Activated CD8-positive, alpha-beta T cell treated with anti-CD3 and anti-CD28 coated beads, Interleukin-2, amount 10 ng/mL, durations not matched to agents 7 days and 5 days (primary cell): ENCODE results near the gene ARHGEF2. TPM values are rescaled to one million over a fixed set of nuclear protein-coding genes. Genes with fewer than 3 reads are reported as not detected.
"Not testable (repeated sequence)": the region's sequence is repeated elsewhere in the genome, so short reads cannot be mapped to it uniquely, and the experiment has no call there.

Source experiments
- ATAC-seq: fragments of 150-1000 bp; cut with Tn5 transposase; one replicate; pipeline ENCODE4 v1.10.0; 2021; ENCODE audit warnings: moderate library complexity
- CTCF ChIA-PET: fragments of 350-600 bp; sonication (Branson Sonifier 250); formaldehyde crosslinking; loops from one replicate; lab custom pipeline; 2021; ENCODE audit warnings: antibody characterized with exemption; lab: Charles Lee
- POLR2A ChIA-PET: fragments of 350-600 bp; sonication (Branson Sonifier 250); formaldehyde crosslinking; loops from one replicate; lab custom pipeline; 2021; ENCODE audit warnings: antibody characterized with exemption; lab: Charles Lee
- DNase-seq: peaks from one replicate; pipeline ENCODE4 v3.0.0-alpha.2; 2020
- H3K27ac Mint-ChIP-seq: one replicate; pipeline ENCODE4 v1.8.0; 2021; ENCODE audit warnings: mild to moderate bottlenecking, mixed read lengths
- H3K27me3 Mint-ChIP-seq: one replicate; pipeline ENCODE4 v1.8.0; 2021; ENCODE audit warnings: low read depth, mixed read lengths
- H3K36me3 Mint-ChIP-seq: one replicate; pipeline ENCODE4 v1.8.0; 2021; ENCODE audit warnings: low read depth, mixed read lengths
- H3K4me1 Mint-ChIP-seq: one replicate; pipeline ENCODE4 v1.8.0; 2021; ENCODE audit warnings: low read depth, mixed read lengths
- H3K4me3 Mint-ChIP-seq: one replicate; pipeline ENCODE4 v1.8.0; 2021; ENCODE audit warnings: mild to moderate bottlenecking, mixed read lengths
- H3K9me3 Mint-ChIP-seq: one replicate; pipeline ENCODE4 v1.8.0; 2022; ENCODE audit warnings: mixed read lengths; ENCODE audit not compliant: insufficient read depth
- total RNA-seq, 2 experiments: library from RNA; stranded (reverse); gene quantifications; one replicate each; pipeline ENCODE4 v1.2.3, GENCODE V29; 2021

The ARHGEF2 gene
- total RNA-seq, 2 experiments from 2014 or later = 142 to 147 TPM

GRCh38 chr1:155932081-155932480 lies 46.3 kb downstream of the ARHGEF2 start:
- CTCF ChIA-PET = interaction anchor here (1.2 to 4.9 kb wide), 8 partner anchors 9 to 134 kb away, joined by 3 to 96 read pairs (median 10); partner anchors contain the start of gene ARHGEF2
- POLR2A ChIA-PET = interaction anchor here (0.9 to 4.2 kb wide), 3 partner anchors 12 to 281 kb away, joined by 3 to 39 read pairs (median 3); partner anchors contain the start of genes PMF1 and SYT11
- ATAC-seq (no peak), DNase-seq (no peak)
- Mint-ChIP-seq H3K9me3 (no peaks in the 10 kb centered on the region), H3K27ac (no peak overlapping the region), H3K36me3 (peaks cover 51% of the 10 kb centered on the region), H3K27me3 (no peaks in the 10 kb centered on the region), H3K4me1 (peaks cover 42% of the 10 kb centered on the region), H3K4me3 (no peak overlapping the region)

GRCh38 chr1:155931332-155932038 lies 46.9 kb downstream of the ARHGEF2 start:
- no peaks in the 10 kb centered on the region for H3K9me3 Mint-ChIP-seq
- DNase-seq (no peak), ATAC-seq (no peak)
- peak overlapping the region; percentile 60 for H3K27ac Mint-ChIP-seq
- CTCF ChIA-PET = interaction anchor here (0.6 to 4.9 kb wide), 8 partner anchors 8 to 135 kb away, joined by 3 to 96 read pairs (median 4); no protein-coding TSS in a partner anchor
- H3K4me1 Mint-ChIP-seq = peaks cover 46% of the 10 kb centered on the region
- H3K36me3 Mint-ChIP-seq = peaks cover 57% of the 10 kb centered on the region
- POLR2A ChIA-PET = interaction anchor here (4.2 kb wide), 1 partner anchor 13 kb away, joined by 39 read pairs; no protein-coding TSS in a partner anchor
- no peak overlapping the region for H3K4me3 Mint-ChIP-seq
- no peaks in the 10 kb centered on the region for H3K27me3 Mint-ChIP-seq

GRCh38 chr1:155930725-155931124 lies 47.6 kb downstream of the ARHGEF2 start:
- H3K9me3 Mint-ChIP-seq, POLR2A ChIA-PET, ATAC-seq, DNase-seq, H3K27me3 Mint-ChIP-seq: not testable (repeated sequence)
- Mint-ChIP-seq H3K36me3 (peaks cover 62% of the 10 kb centered on the region), H3K4me3 (peak overlapping the region; percentile 52), H3K4me1 (peaks cover 42% of the 10 kb centered on the region), H3K27ac (peak overlapping the region; percentile 60)
- CTCF ChIA-PET = interaction anchor here (0.6 to 3.7 kb wide), 6 partner anchors 13 to 136 kb away, joined by 3 to 20 read pairs (median 3); no protein-coding TSS in a partner anchor

- no peaks in the 10 kb centered on the region for H3K27me3 Mint-ChIP-seq
- no peak overlapping the region for H3K27ac Mint-ChIP-seq
- H3K36me3 Mint-ChIP-seq = peaks cover 68% of the 10 kb centered on the region
- ChIA-PET POLR2A (no interaction called here), CTCF (interaction anchor here (1.1 kb wide), 1 partner anchor 60 kb away, joined by 4 read pairs; no protein-coding TSS in a partner anchor)
- H3K4me1 Mint-ChIP-seq = peaks cover 42% of the 10 kb centered on the region
- ATAC-seq (no peak), DNase-seq (no peak)
- no peak overlapping the region for H3K4me3 Mint-ChIP-seq
- no peaks in the 10 kb centered on the region for H3K9me3 Mint-ChIP-seq
Measured at GRCh38 chr1:155929057-155929456, 49.3 kb downstream of the ARHGEF2 start.

GRCh38 chr1:155925506-155925905 lies 52.8 kb downstream of the ARHGEF2 start:
- no peak overlapping the region for H3K27ac Mint-ChIP-seq
- ChIA-PET CTCF (interaction anchor here (1.2 kb wide), 1 partner anchor 64 kb away, joined by 3 read pairs; no protein-coding TSS in a partner anchor), POLR2A (interaction anchor here (0.6 kb wide), 1 partner anchor 271 kb away, joined by 3 read pairs; no protein-coding TSS in a partner anchor)
- H3K36me3 Mint-ChIP-seq = peaks cover 69% of the 10 kb centered on the region
- ATAC-seq (no peak), DNase-seq (no peak)
- H3K4me1 Mint-ChIP-seq = peaks cover 21% of the 10 kb centered on the region
- H3K4me3 Mint-ChIP-seq = no peak overlapping the region
- H3K27me3 Mint-ChIP-seq = no peaks in the 10 kb centered on the region
- H3K9me3 Mint-ChIP-seq = no peaks in the 10 kb centered on the region

GRCh38 chr1:155920717-155921116 lies 57.6 kb downstream of the ARHGEF2 start:
- Mint-ChIP-seq H3K36me3 (peaks cover 70% of the 10 kb centered on the region), H3K27ac (no peak overlapping the region), H3K27me3 (no peaks in the 10 kb centered on the region), H3K4me3 (no peak overlapping the region), H3K4me1 (peaks cover 4% of the 10 kb centered on the region), H3K9me3 (no peaks in the 10 kb centered on the region)
- ATAC-seq = no peak
- ChIA-PET POLR2A (no interaction called here), CTCF (interaction anchor here (0.7 to 1.0 kb wide), 2 partner anchors 19 to 69 kb away, joined by 3 to 5 read pairs; no protein-coding TSS in a partner anchor)
- DNase-seq = no peak

GRCh38 chr1:155919801-155920200 lies 58.5 kb downstream of the ARHGEF2 start:
- Mint-ChIP-seq H3K4me3 (no peak overlapping the region), H3K4me1 (peaks cover 4% of the 10 kb centered on the region), H3K9me3 (no peaks in the 10 kb centered on the region), H3K27ac (no peak overlapping the region), H3K36me3 (peaks cover 68% of the 10 kb centered on the region), H3K27me3 (no peaks in the 10 kb centered on the region)
- ChIA-PET CTCF (no interaction called here), POLR2A (no interaction called here)
- DNase-seq (no peak), ATAC-seq (no peak)

- CTCF ChIA-PET = no interaction called here
- POLR2A ChIA-PET = interaction anchor here (0.6 to 3.4 kb wide), 2 partner anchors 15 to 354 kb away, joined by 3 to 16 read pairs; partner anchors contain the start of gene KHDC4
- Mint-ChIP-seq H3K9me3 (no peaks in the 10 kb centered on the region), H3K27ac (no peak overlapping the region), H3K27me3 (no peaks in the 10 kb centered on the region), H3K4me1 (peaks cover 4% of the 10 kb centered on the region), H3K4me3 (no peak overlapping the region), H3K36me3 (peaks cover 74% of the 10 kb centered on the region)
- no peak for DNase-seq
- ATAC-seq = no peak
Measured at GRCh38 chr1:155918660-155919059, 59.7 kb downstream of the ARHGEF2 start.

- ChIA-PET CTCF (no interaction called here), POLR2A (interaction anchor here (1.7 kb wide), 1 partner anchor 20 kb away, joined by 3 read pairs; the partner anchor contains the start of gene KHDC4)
- DNase-seq = no peak
- peaks cover 78% of the 10 kb centered on the region for H3K36me3 Mint-ChIP-seq
- no peak overlapping the region for H3K27ac Mint-ChIP-seq
- no peaks in the 10 kb centered on the region for H3K9me3 Mint-ChIP-seq
- no peak for ATAC-seq
- H3K4me1 Mint-ChIP-seq = peaks cover 22% of the 10 kb centered on the region
- H3K4me3 Mint-ChIP-seq = no peak overlapping the region
- H3K27me3 Mint-ChIP-seq = no peaks in the 10 kb centered on the region
Measured at GRCh38 chr1:155913969-155914757, 64.2 kb downstream of the ARHGEF2 start.

- no peak for ATAC-seq
- Mint-ChIP-seq H3K9me3 (no peaks in the 10 kb centered on the region), H3K27me3 (no peaks in the 10 kb centered on the region)
Measured at GRCh38 chr1:155912056-155912536, 66.3 kb downstream of the ARHGEF2 start.

More at GRCh38 chr1:155912056-155912536, 66.3 kb downstream of the ARHGEF2 start:
- CTCF ChIA-PET = interaction anchor here (0.9 to 1.5 kb wide), 2 partner anchors 17 to 19 kb away, joined by 3 read pairs; no protein-coding TSS in a partner anchor
- DNase-seq = no peak
- Mint-ChIP-seq H3K27ac (peak overlapping the region; percentile 99), H3K4me3 (peak overlapping the region; percentile 99), H3K4me1 (peaks cover 26% of the 10 kb centered on the region), H3K36me3 (peaks cover 75% of the 10 kb centered on the region)
- POLR2A ChIA-PET = no interaction called here
